ENCODE data around the gene DDX55. TPM values are rescaled to one million over a fixed set of nuclear protein-coding genes. Genes with fewer than 3 reads are reported as not detected.

DDX55 gene
- total and polyA plus RNA-seq, 2 experiments from 2014 or later: 39.8 to 53.3 TPM

DNA sequence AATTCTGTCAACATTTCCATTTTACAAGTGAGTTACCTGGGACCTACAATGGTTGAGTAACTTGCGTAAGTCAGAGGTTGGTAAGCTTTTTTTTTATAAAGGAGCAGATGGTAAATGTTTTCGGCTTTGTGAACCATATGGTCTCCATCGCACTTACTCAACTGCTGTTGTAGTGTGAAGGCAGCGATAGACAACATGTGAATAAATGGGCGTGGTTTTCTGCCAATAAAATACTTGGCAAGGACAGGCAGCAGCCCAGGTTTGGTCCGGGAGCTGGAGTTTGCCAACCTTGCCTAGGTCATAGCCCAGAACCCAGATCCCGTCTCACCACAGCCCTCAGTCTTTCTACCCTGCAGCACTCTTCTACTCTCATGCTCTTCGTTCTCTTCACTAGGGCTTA is 6.3 kb downstream of the DDX55 start:
- Mint-ChIP-seq H3K27ac (no peak overlapping the region), H3K27me3 (ENCODE audit: insufficient read depth, low read depth, poor library complexity) (no peaks in the 10 kb centered on the region), H3K4me3 (no peak overlapping the region), H3K36me3 (ENCODE audit: low read depth) (peaks cover 91% of the 10 kb centered on the region), H3K4me1 (peaks cover under 1% of the 10 kb centered on the region; the same call in 1 of the 3 replicates), H3K9me3 (no peaks in the 10 kb centered on the region)
- Histone ChIP-seq H3F3A (replicated peaks; ENCODE audit: low read depth) (peaks cover 5% of the 10 kb centered on the region; the same call in 1 of the 2 replicates), H3K27ac (ENCODE audit: low read depth) (no peak overlapping the region), H3K9me2 (ENCODE audit: insufficient read depth) (no peaks in the 10 kb centered on the region), H3K79me2 (replicated peaks; ENCODE audit: insufficient read depth) (peaks cover 66% of the 10 kb centered on the region), H2AFZ (no peak overlapping the region), H4K20me1 (replicated peaks; ENCODE audit: insufficient read depth) (peaks cover 52% of the 10 kb centered on the region), H3K36me3 (ENCODE audit: insufficient read depth) (peaks cover 76% of the 10 kb centered on the region), H3K4me1 (ENCODE audit: insufficient read depth) (no peaks in the 10 kb centered on the region), H3K4me2 (no peak overlapping the region), H3K27me3 (ENCODE audit: insufficient read depth) (no peaks in the 10 kb centered on the region), H3K4me3 (no peak overlapping the region)
- ATAC-seq (no peak), DNase-seq (ENCODE audit: low spot score) (no peak)
- no peak for TF ChIP-seq ZNF114 (CRISPR knock-in tag; IDR thresholded peaks at IDR 0.05)
- TF ChIP-seq JUNB (IDR thresholded peaks at IDR 0.05; ENCODE audit: unreplicated experiment): no peak

DNA sequence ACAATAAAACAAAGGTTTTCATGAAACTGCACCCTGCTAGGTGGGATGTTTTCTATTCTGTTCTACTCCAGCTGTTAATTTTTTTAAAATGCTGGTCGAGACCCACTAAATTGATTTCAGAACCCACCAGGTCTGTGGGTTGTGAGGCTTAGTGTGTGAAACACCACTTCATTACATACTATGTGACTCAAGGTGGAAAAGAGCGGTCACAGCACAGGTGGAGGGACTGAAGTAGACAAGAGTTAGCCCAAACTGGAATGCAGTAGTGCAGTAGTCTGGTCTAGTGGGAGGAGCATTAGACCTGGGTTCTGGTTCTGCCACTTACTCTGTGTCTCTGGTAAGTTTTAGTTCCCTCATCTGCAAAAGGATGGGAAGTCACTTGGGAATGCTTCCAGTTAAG is 12.2 kb downstream of the DDX55 start:
- H3K27me3 ChIP-seq (ENCODE audit: insufficient read depth): no peaks in the 10 kb centered on the region
- H2AFZ ChIP-seq: no peak overlapping the region
- H3K36me3 ChIP-seq (ENCODE audit: insufficient read depth): peaks cover 72% of the 10 kb centered on the region
- peaks cover 93% of the 10 kb centered on the region for H3K36me3 Mint-ChIP-seq (ENCODE audit: low read depth)
- peaks cover 24% of the 10 kb centered on the region; the same call in 1 of the 2 replicates for H3F3A ChIP-seq (replicated peaks; ENCODE audit: low read depth)
- H3K4me2 ChIP-seq: no peak overlapping the region
- no peak for ATAC-seq
- H3K4me1 Mint-ChIP-seq: no peaks in the 10 kb centered on the region
- no peaks in the 10 kb centered on the region; the same call in 2 of the 3 replicates for H3K9me3 Mint-ChIP-seq
- no peak overlapping the region for H3K27ac ChIP-seq (ENCODE audit: low read depth)
- no peaks in the 10 kb centered on the region for H3K27me3 Mint-ChIP-seq (ENCODE audit: insufficient read depth, low read depth, poor library complexity)
- no peak for DNase-seq (ENCODE audit: low spot score)
- H3K4me3 Mint-ChIP-seq: no peak overlapping the region
- H3K4me1 ChIP-seq (ENCODE audit: insufficient read depth): no peaks in the 10 kb centered on the region
- no peaks in the 10 kb centered on the region for H3K9me2 ChIP-seq (ENCODE audit: insufficient read depth)
- no peak overlapping the region for H3K4me3 ChIP-seq
- H3K27ac Mint-ChIP-seq: no peak overlapping the region
- peaks cover 46% of the 10 kb centered on the region for H4K20me1 ChIP-seq (replicated peaks; ENCODE audit: insufficient read depth)
- H3K79me2 ChIP-seq (replicated peaks; ENCODE audit: insufficient read depth): peaks cover 22% of the 10 kb centered on the region
- TF ChIP-seq POLR2AphosphoS5 (IDR thresholded peaks at IDR 0.05; ENCODE audit: low read depth) (no peak), JUNB (IDR thresholded peaks at IDR 0.05; ENCODE audit: unreplicated experiment) (no peak), NANOG (IDR thresholded peaks at IDR 0.05; ENCODE audit: borderline replicate concordance) (no peak), EZH2 (IDR thresholded peaks at IDR 0.05; ENCODE audit: low read depth, unreplicated experiment) (no peak), ZNF331 (CRISPR knock-in tag; IDR thresholded peaks at IDR 0.05; ENCODE audit: low read depth) (no peak), CREB1 (CRISPR knock-in tag; IDR thresholded peaks at IDR 0.05; ENCODE audit: low read depth) (no peak), STAT1 (IDR thresholded peaks at IDR 0.05; ENCODE audit: unreplicated experiment) (no peak)
- TF ChIP-seq, protein P1, sequence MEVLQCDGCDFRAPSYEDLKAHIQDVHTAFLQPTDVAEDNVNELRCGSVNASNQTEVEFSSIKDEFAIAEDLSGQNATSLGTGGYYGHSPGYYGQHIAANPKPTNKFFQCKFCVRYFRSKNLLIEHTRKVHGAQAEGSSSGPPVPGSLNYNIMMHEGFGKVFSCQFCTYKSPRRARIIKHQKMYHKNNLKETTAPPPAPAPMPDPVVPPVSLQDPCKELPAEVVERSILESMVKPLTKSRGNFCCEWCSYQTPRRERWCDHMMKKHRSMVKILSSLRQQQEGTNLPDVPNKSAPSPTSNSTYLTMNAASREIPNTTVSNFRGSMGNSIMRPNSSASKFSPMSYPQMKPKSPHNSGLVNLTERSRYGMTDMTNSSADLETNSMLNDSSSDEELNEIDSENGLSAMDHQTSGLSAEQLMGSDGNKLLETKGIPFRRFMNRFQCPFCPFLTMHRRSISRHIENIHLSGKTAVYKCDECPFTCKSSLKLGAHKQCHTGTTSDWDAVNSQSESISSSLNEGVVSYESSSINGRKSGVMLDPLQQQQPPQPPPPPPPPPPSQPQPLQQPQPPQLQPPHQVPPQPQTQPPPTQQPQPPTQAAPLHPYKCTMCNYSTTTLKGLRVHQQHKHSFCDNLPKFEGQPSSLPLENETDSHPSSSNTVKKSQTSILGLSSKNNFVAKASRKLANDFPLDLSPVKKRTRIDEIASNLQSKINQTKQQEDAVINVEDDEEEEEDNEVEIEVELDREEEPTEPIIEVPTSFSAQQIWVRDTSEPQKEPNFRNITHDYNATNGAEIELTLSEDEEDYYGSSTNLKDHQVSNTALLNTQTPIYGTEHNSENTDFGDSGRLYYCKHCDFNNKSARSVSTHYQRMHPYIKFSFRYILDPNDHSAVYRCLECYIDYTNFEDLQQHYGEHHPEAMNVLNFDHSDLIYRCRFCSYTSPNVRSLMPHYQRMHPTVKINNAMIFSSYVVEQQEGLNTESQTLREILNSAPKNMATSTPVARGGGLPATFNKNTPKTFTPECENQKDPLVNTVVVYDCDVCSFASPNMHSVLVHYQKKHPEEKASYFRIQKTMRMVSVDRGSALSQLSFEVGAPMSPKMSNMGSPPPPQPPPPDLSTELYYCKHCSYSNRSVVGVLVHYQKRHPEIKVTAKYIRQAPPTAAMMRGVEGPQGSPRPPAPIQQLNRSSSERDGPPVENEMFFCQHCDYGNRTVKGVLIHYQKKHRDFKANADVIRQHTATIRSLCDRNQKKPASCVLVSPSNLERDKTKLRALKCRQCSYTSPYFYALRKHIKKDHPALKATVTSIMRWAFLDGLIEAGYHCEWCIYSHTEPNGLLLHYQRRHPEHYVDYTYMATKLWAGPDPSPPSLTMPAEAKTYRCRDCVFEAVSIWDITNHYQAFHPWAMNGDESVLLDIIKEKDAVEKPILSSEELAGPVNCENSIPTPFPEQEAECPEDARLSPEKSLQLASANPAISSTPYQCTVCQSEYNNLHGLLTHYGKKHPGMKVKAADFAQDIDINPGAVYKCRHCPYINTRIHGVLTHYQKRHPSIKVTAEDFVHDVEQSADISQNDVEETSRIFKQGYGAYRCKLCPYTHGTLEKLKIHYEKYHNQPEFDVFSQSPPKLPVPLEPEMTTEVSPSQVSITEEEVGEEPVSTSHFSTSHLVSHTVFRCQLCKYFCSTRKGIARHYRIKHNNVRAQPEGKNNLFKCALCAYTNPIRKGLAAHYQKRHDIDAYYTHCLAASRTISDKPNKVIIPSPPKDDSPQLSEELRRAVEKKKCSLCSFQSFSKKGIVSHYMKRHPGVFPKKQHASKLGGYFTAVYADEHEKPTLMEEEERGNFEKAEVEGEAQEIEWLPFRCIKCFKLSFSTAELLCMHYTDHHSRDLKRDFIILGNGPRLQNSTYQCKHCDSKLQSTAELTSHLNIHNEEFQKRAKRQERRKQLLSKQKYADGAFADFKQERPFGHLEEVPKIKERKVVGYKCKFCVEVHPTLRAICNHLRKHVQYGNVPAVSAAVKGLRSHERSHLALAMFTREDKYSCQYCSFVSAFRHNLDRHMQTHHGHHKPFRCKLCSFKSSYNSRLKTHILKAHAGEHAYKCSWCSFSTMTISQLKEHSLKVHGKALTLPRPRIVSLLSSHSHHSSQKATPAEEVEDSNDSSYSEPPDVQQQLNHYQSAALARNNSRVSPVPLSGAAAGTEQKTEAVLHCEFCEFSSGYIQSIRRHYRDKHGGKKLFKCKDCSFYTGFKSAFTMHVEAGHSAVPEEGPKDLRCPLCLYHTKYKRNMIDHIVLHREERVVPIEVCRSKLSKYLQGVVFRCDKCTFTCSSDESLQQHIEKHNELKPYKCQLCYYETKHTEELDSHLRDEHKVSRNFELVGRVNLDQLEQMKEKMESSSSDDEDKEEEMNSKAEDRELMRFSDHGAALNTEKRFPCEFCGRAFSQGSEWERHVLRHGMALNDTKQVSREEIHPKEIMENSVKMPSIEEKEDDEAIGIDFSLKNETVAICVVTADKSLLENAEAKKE (CRISPR knock-in tag; IDR thresholded peaks at IDR 0.05): no peak
- TF ChIP-seq, protein P2, sequence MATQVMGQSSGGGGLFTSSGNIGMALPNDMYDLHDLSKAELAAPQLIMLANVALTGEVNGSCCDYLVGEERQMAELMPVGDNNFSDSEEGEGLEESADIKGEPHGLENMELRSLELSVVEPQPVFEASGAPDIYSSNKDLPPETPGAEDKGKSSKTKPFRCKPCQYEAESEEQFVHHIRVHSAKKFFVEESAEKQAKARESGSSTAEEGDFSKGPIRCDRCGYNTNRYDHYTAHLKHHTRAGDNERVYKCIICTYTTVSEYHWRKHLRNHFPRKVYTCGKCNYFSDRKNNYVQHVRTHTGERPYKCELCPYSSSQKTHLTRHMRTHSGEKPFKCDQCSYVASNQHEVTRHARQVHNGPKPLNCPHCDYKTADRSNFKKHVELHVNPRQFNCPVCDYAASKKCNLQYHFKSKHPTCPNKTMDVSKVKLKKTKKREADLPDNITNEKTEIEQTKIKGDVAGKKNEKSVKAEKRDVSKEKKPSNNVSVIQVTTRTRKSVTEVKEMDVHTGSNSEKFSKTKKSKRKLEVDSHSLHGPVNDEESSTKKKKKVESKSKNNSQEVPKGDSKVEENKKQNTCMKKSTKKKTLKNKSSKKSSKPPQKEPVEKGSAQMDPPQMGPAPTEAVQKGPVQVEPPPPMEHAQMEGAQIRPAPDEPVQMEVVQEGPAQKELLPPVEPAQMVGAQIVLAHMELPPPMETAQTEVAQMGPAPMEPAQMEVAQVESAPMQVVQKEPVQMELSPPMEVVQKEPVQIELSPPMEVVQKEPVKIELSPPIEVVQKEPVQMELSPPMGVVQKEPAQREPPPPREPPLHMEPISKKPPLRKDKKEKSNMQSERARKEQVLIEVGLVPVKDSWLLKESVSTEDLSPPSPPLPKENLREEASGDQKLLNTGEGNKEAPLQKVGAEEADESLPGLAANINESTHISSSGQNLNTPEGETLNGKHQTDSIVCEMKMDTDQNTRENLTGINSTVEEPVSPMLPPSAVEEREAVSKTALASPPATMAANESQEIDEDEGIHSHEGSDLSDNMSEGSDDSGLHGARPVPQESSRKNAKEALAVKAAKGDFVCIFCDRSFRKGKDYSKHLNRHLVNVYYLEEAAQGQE (IDR thresholded peaks at IDR 0.05; ENCODE audit: unreplicated experiment): no peak
- TF ChIP-seq, protein P3, sequence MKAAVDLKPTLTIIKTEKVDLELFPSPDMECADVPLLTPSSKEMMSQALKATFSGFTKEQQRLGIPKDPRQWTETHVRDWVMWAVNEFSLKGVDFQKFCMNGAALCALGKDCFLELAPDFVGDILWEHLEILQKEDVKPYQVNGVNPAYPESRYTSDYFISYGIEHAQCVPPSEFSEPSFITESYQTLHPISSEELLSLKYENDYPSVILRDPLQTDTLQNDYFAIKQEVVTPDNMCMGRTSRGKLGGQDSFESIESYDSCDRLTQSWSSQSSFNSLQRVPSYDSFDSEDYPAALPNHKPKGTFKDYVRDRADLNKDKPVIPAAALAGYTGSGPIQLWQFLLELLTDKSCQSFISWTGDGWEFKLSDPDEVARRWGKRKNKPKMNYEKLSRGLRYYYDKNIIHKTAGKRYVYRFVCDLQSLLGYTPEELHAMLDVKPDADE (IDR thresholded peaks at IDR 0.05): no peak

All from GM23338 (cell line).